Thyroid gland (tissue), 4 donors: ENCODE measurements around the gene CDK16. TPM values are rescaled to one million over a fixed set of nuclear protein-coding genes. Genes with fewer than 3 reads are reported as not detected.
A peak's percentile ranks its signal among the peaks of the same experiment; 100 is the strongest.

Source experiments
- DNase-seq, 2 donors: peaks; one replicate each; pipeline ENCODE4 v3.0.0-alpha.2; 2019
- H3K27ac ChIP-seq, 3 donors: fragments of 200-600 bp; sonication (generic); 1 replicate in 2 of 3; 2 replicates in 1 of 3; pipeline ENCODE4 v1.5.1; 2016 to 2019; ENCODE audit warnings: mild to moderate bottlenecking in 1 of 3, moderate library complexity in 1 of 3
- H3K27me3 ChIP-seq: fragments of 200-600 bp; sonication (generic); one replicate; pipeline ENCODE4 v1.5.1; 2019
- H3K36me3 ChIP-seq, 2 donors: fragments of 200-600 bp; sonication (generic); one replicate each; pipeline ENCODE4 v1.5.1; 2016 to 2019
- H3K4me1 ChIP-seq, 2 donors: fragments of 200-600 bp; sonication (generic); one replicate each; pipeline ENCODE4 v1.5.1; 2017 to 2019
- H3K4me3 ChIP-seq, 3 donors: fragments of 200-600 bp; sonication (generic); replicated peaks in 1 of 3; 1 replicate in 2 of 3; 2 replicates in 1 of 3; pipeline ENCODE4 v1.5.1; 2016; ENCODE audit warnings: mild to moderate bottlenecking in 1 of 3
- H3K9me3 ChIP-seq: fragments of 200-600 bp; sonication (generic); one replicate; pipeline ENCODE4 v1.5.1; 2017
- CTCF ChIP-seq, 6 experiments: fragments of 200-600 bp in 3 of 6; fragments of 450-650 bp in 3 of 6; sonication (generic) in 3 of 6; IDR thresholded peaks; one replicate each; pipeline ENCODE4 v1.5.1; 2016 to 2019; ENCODE audit warnings: antibody characterized with exemption in 6 of 6, mild to moderate bottlenecking in 2 of 6, inconsistent platforms in 1 of 6, moderate library complexity in 1 of 6
- POLR2A ChIP-seq, 2 donors: fragments of 450-650 bp; IDR thresholded peaks; one replicate each; pipeline ENCODE4 v1.6.1; 2017; ENCODE audit warnings: antibody characterized with exemption in 2 of 2, mild to moderate bottlenecking in 2 of 2, moderate library complexity in 1 of 2
- WGBS, 2 donors: methylation state at CpG; one replicate each; pipeline ENCODE4 v1.1.5; 2017; 5-methylcytosine and 5-hydroxymethylcytosine counted together
- intact Hi-C: fragments of 100-400 bp; cut with DNase I; formaldehyde crosslinking; loops from one replicate; pipeline ENCODE4 v1.15.1; 2023
- total RNA-seq, 4 donors: library from RNA; depleted of rRNA; stranded (reverse); fragments of >200 nt; gene quantifications; one replicate each; pipeline ENCODE4 v1.2.3, GENCODE V29; 2016

The CDK16 gene
- total RNA-seq, 4 donors from 2014 or later = 76.6 to 111 (median 93.7) TPM

DNA sequence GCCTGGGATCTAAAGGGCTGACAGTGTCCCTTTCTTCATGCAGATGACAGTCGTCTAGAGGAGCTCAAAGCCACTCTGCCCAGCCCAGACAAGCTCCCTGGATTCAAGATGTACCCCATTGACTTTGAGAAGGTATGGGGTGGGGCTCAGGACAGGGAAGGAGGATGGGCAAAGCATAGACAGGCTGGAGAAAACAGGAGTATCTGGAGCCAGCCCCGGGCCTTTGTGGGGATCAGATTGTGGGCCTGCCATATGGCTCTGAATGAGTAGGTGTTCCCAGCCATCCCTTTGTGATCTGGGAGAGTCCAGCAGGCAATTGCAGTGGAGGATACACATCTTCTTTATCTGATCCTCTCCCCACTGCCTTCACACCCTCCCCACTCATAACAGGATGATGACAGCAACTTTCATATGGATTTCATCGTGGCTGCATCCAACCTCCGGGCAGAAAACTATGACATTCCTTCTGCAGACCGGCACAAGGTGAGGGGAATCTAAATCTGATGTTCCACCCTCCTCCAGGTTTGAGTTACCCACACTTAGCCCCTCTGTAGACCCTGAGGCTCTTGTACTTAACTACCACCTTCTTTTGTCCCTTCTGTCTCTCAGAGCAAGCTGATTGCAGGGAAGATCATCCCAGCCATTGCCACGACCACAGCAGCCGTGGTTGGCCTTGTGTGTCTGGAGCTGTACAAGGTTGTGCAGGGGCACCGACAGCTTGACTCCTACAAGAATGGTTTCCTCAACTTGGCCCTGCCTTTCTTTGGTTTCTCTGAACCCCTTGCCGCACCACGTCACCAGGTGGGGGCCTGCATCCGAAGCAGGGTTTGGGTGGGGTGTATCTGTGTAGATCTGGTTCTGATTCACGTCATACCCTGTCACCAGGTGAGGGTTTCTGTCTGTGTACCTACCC lies 5.8 kb upstream of the CDK16 start:
- intact Hi-C loops = no loop called here
- Histone ChIP-seq H3K4me1 (peaks cover 0 to 9% of the 10 kb centered on the region in 2 donors), H3K4me3 (no peak overlapping the region), H3K27ac (no peak overlapping the region), H3K36me3 (peaks cover 71 to 79% of the 10 kb centered on the region in 2 donors), H3K9me3 (no peaks in the 10 kb centered on the region), H3K27me3 (no peaks in the 10 kb centered on the region)
- 95 to 98% methylated on average over 11 to 12 of the region's 12 CpGs for WGBS, 2 donors
- no peak for DNase-seq
- TF ChIP-seq POLR2A (IDR thresholded peaks at IDR 0.05) = no peak
- TF ChIP-seq CTCF (IDR thresholded peaks at IDR 0.05) = no peak

- peaks cover 0 to 9% of the 10 kb centered on the region in 2 donors for H3K4me1 ChIP-seq
- H3K4me3 ChIP-seq = no peak overlapping the region
- H3K27ac ChIP-seq = no peak overlapping the region
- DNase-seq = no peak
- H3K9me3 ChIP-seq = no peaks in the 10 kb centered on the region
- H3K27me3 ChIP-seq = no peaks in the 10 kb centered on the region
- peaks cover 61 to 62% of the 10 kb centered on the region in 2 donors for H3K36me3 ChIP-seq
- 87 to 90% methylated on average over 3 to 20 of the region's 20 CpGs for WGBS, 2 donors
- intact Hi-C loops = no loop called here
- TF ChIP-seq POLR2A (IDR thresholded peaks at IDR 0.05) (no peak), CTCF (IDR thresholded peaks at IDR 0.05) (no peak)
These were observed 3.9 kb upstream of the CDK16 start for GRCh38 chrX:47214435-47215077.

- H3K9me3 ChIP-seq = no peaks in the 10 kb centered on the region
- no peak overlapping the region for H3K27ac ChIP-seq
- WGBS, 2 donors = 60 to 78% methylated on average over 2 to 9 of the region's 12 CpGs
- intact Hi-C loops = no loop called here
- H3K4me1 ChIP-seq = peaks cover 0 to 17% of the 10 kb centered on the region in 2 donors
- peak in 1 of 2 donors; percentile 47 for DNase-seq
- no peaks in the 10 kb centered on the region for H3K27me3 ChIP-seq
- TF ChIP-seq CTCF (IDR thresholded peaks at IDR 0.05) (no peak), POLR2A (IDR thresholded peaks at IDR 0.05) (no peak)
- H3K36me3 ChIP-seq = peaks cover 52 to 54% of the 10 kb centered on the region in 2 donors
- H3K4me3 ChIP-seq = no peak overlapping the region
These were observed 3.1 kb upstream of the CDK16 start for GRCh38 chrX:47215291-47215900.

DNA sequence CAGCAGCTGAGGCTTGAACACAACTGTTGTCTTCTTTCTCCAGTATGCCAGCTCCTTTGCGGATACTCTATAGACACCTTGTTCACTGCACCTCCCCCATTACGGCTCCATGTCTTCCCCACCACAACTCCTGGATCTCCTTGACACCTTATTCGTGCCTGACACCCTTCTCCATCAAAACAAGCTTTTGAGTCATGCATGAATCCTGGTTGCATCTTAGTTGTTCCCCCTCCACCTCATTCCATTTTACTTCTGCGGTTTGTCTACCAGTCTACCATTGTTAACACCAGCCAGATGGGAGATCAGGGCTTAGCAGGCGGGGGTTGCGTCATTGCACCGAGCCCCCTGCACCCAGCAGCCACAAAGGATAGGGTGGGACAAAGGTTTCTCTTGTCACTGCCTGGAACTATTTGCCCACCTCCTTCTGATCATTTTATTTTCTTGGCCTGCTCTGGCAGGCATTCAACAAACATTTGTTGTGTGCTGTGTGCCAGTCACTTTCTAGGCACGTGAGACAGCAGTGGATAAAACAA lies 2.0 kb upstream of the CDK16 start:
- intact Hi-C loops = no loop called here
- Histone ChIP-seq H3K36me3 (peaks cover 42 to 43% of the 10 kb centered on the region in 2 donors), H3K9me3 (no peaks in the 10 kb centered on the region), H3K4me1 (peaks cover 0 to 22% of the 10 kb centered on the region in 2 donors), H3K27ac (peak overlapping the region in 1 of 3 donors; percentile 71), H3K4me3 (no peak overlapping the region), H3K27me3 (no peaks in the 10 kb centered on the region)
- no peak for DNase-seq
- TF ChIP-seq CTCF (IDR thresholded peaks at IDR 0.05) = no peak
- no peak for TF ChIP-seq POLR2A (IDR thresholded peaks at IDR 0.05)
- 88 to 91% methylated on average over 5 to 8 of the region's 8 CpGs for WGBS, 2 donors
